Measurements from ENCODE around the gene WNT4.

Gene WNT4

GRCh38 chr1:22110016-22110415 lies 32.9 kb downstream of the WNT4 start:
- DNase-seq (ENCODE audit: low read depth in 2 of 2) = no peak

GRCh38 chr1:22108339-22109105 lies 34.4 kb downstream of the WNT4 start:
- no peak for DNase-seq (ENCODE audit: low read depth in 2 of 2)

GRCh38 chr1:22107126-22107525 lies 35.8 kb downstream of the WNT4 start:
- DNase-seq (ENCODE audit: low read depth in 2 of 2) = no peak

GRCh38 chr1:22105611-22106207 lies 37.2 kb downstream of the WNT4 start:
- no peak for DNase-seq (ENCODE audit: low read depth in 2 of 2)

- peak in 1 of 2 donors; percentile 35 for DNase-seq (ENCODE audit: low read depth in 2 of 2)
These were observed 37.9 kb downstream of the WNT4 start for GRCh38 chr1:22104865-22105437.

- DNase-seq (ENCODE audit: low read depth in 2 of 2) = no peak
These were observed 38.8 kb downstream of the WNT4 start for GRCh38 chr1:22104094-22104493.

GRCh38 chr1:22102746-22103145 lies 40.2 kb downstream of the WNT4 start:
- no peak for DNase-seq (ENCODE audit: low read depth in 2 of 2)

- DNase-seq (ENCODE audit: low read depth in 2 of 2) = no peak
These were observed 40.9 kb downstream of the WNT4 start for GRCh38 chr1:22101995-22102394.

- no peak for DNase-seq (ENCODE audit: low read depth in 2 of 2)
These were observed 41.7 kb downstream of the WNT4 start for GRCh38 chr1:22101199-22101598.

- no peak for DNase-seq (ENCODE audit: low read depth in 2 of 2)
These were observed 42.7 kb downstream of the WNT4 start for GRCh38 chr1:22100168-22100567.

- no peak for DNase-seq (ENCODE audit: low read depth in 2 of 2)
These were observed 44.1 kb downstream of the WNT4 start for GRCh38 chr1:22098752-22099151.

GRCh38 chr1:22096463-22096862 lies 46.4 kb downstream of the WNT4 start:
- DNase-seq (ENCODE audit: low read depth in 2 of 2) = no peak

- DNase-seq (ENCODE audit: low read depth in 2 of 2) = no peak
These were observed 46.9 kb downstream of the WNT4 start for GRCh38 chr1:22096036-22096435.

- DNase-seq (ENCODE audit: low read depth in 2 of 2) = no peak
These were observed 49.4 kb downstream of the WNT4 start for GRCh38 chr1:22093513-22093912.

- DNase-seq (ENCODE audit: low read depth in 2 of 2) = peak; percentile 38 to 40
These were observed 50.7 kb downstream of the WNT4 start for GRCh38 chr1:22092026-22092768.

GRCh38 chr1:22090867-22091266 lies 52.0 kb downstream of the WNT4 start:
- no peak for DNase-seq (ENCODE audit: low read depth in 2 of 2)

- no peak for DNase-seq (ENCODE audit: low read depth in 2 of 2)
These were observed 53.1 kb downstream of the WNT4 start for GRCh38 chr1:22089787-22090186.

- no peak for DNase-seq (ENCODE audit: low read depth in 2 of 2)
These were observed 53.7 kb downstream of the WNT4 start for GRCh38 chr1:22089134-22089571.

- DNase-seq (ENCODE audit: low read depth in 2 of 2) = no peak
These were observed 54.6 kb downstream of the WNT4 start for GRCh38 chr1:22088331-22088730.

- no peak for DNase-seq (ENCODE audit: low read depth in 2 of 2)
These were observed 62.7 kb downstream of the WNT4 start for GRCh38 chr1:22080191-22080590.

GRCh38 chr1:22078133-22078532 lies 64.8 kb downstream of the WNT4 start:
- no peak for DNase-seq (ENCODE audit: low read depth in 2 of 2)

GRCh38 chr1:22077728-22078127 lies 65.2 kb downstream of the WNT4 start:
- DNase-seq (ENCODE audit: low read depth in 2 of 2) = no peak

All from stimulated activated CD8-positive, alpha-beta memory T cell treated with anti-CD3 and anti-CD28 coated beads, Interleukin-7, amount 100 ng/mL, for 4 hours (primary cell).